Panc1 (cell line): Measurements from ENCODE around the gene BTRC. TPM values are rescaled to one million over a fixed set of nuclear protein-coding genes. Genes with fewer than 3 reads are reported as not detected.

Experiments
- ATAC-seq: fragments of 200-7000 bp; cut with Tn5 transposase; 2 replicates; pipeline ENCODE4 v1.9.1; 2020; ENCODE audit warnings: mild to moderate bottlenecking, moderate library complexity
- BruUV-seq: library from RNA; stranded (reverse); fragments of 400-500 nt; replicated peaks from 2 replicates; lab custom pipeline; 2021; lab: Mats Ljungman, UMichigan
- CTCF ChIA-PET: fragments of 300-600 bp; sonication (Branson Sonifier 250); formaldehyde crosslinking; loops from one replicate; lab custom pipeline; 2022; ENCODE audit warnings: antibody characterized with exemption; lab: Charles Lee
- POLR2A ChIA-PET: fragments of 300-600 bp; sonication (Branson Sonifier 250); formaldehyde crosslinking; loops from one replicate; lab custom pipeline; 2022; ENCODE audit warnings: antibody characterized with exemption; lab: Charles Lee
- DNase-seq: peaks from one replicate; pipeline ENCODE4 v3.0.0-alpha.2; 2010; ENCODE audit warnings: low read depth, low spot score
- H3K27ac ChIP-seq: 2 replicates; pipeline ENCODE4 v1.5.1; 2011; ENCODE audit warnings: mild to moderate bottlenecking, low read length, inconsistent platforms
- H3K27me3 ChIP-seq: fragments of 200-500 bp; sonication (Bioruptor generic); 2 replicates; pipeline ENCODE4 v1.6.0; 2014; ENCODE audit warnings: low read length, inconsistent platforms; ENCODE audit not compliant: control insufficient read depth, insufficient read depth
- H3K36me3 ChIP-seq: fragments of 200-500 bp; sonication (Bioruptor generic); 2 replicates; pipeline ENCODE4 v1.5.1; 2014; ENCODE audit warnings: inconsistent platforms, mild to moderate bottlenecking, low read length, moderate library complexity; ENCODE audit not compliant: control insufficient read depth, insufficient read depth
- H3K4me1 ChIP-seq: 2 replicates; pipeline ENCODE4 v1.5.1; 2011; ENCODE audit warnings: inconsistent platforms, mild to moderate bottlenecking, low read length, moderate library complexity; ENCODE audit not compliant: control insufficient read depth, insufficient read depth
- H3K4me3 ChIP-seq, 2 experiments: 2 replicates each; pipeline ENCODE4 v1.5.1; 2011 to 2012; ENCODE audit warnings: low read depth in 2 of 2, low read length in 2 of 2, mild to moderate bottlenecking in 2 of 2, inconsistent platforms in 1 of 2, moderate library complexity in 1 of 2
- H3K9me3 ChIP-seq: fragments of 200-500 bp; sonication (Bioruptor generic); 2 replicates; pipeline ENCODE4 v1.5.1; 2014; ENCODE audit warnings: low read depth, mild to moderate bottlenecking, inconsistent platforms, low read length, moderate library complexity; ENCODE audit not compliant: control insufficient read depth, insufficient read depth
- CTCF ChIP-seq: fragments of 450-650 bp; IDR thresholded peaks from 2 replicates; pipeline ENCODE4 v1.5.1; 2017; ENCODE audit warnings: mild to moderate bottlenecking
- POLR2AphosphoS5 ChIP-seq: IDR thresholded peaks from 2 replicates; pipeline ENCODE4 v1.6.1; 2012; ENCODE audit warnings: mild to moderate bottlenecking, low read depth, low read length, moderate library complexity
- REST ChIP-seq, 2 experiments: IDR thresholded peaks; 2 replicates each; pipeline ENCODE4 v1.6.1; 2011 to 2012; ENCODE audit warnings: low read depth in 2 of 2, control low read depth in 1 of 2, low read length in 1 of 2, mild to moderate bottlenecking in 1 of 2, moderate library complexity in 1 of 2; ENCODE audit not compliant: insufficient read depth in 1 of 2
- SIN3A ChIP-seq: IDR thresholded peaks from 2 replicates; pipeline ENCODE4 v1.6.1; 2012; ENCODE audit warnings: low read depth, mild to moderate bottlenecking, low read length, moderate library complexity, borderline replicate concordance; ENCODE audit not compliant: insufficient read depth
- TCF7L2 ChIP-seq: IDR thresholded peaks from 2 replicates; pipeline ENCODE4 v1.6.1; 2011; ENCODE audit warnings: mild to moderate bottlenecking, low read depth, low read length, inconsistent platforms
- in situ Hi-C: cut with HindIII; loops from 2 replicates; pipeline ENCODE4 v1.10.0; 2016; ENCODE audit warnings: low sequenced_read_pairs, low pct_unique_long_range_greater_than_20kb
- intact Hi-C: fragments of 100-400 bp; cut with micrococcal nuclease; formaldehyde crosslinking; loops from one replicate; pipeline ENCODE4 v1.10.0; 2022; ENCODE audit not compliant: unreplicated experiment
- total RNA-seq: library from RNA; stranded (reverse); gene quantifications from one replicate; pipeline ENCODE4 v1.2.1, GENCODE V29; 2021; ENCODE audit not compliant: unreplicated experiment

The BTRC gene
- total RNA-seq, 1 experiment from 2014 or later = 22.1 TPM

GRCh38 chr10:101484175-101484745 lies 130.3 kb downstream of the BTRC start:
- CTCF ChIA-PET = no interaction called here
- intact Hi-C loops = no loop called here
- no peaks in the 10 kb centered on the region for H3K36me3 ChIP-seq

GRCh38 chr10:101485207-101485606 lies 131.2 kb downstream of the BTRC start:
- Histone ChIP-seq H3K27ac (no peak overlapping the region), H3K4me1 (no peaks in the 10 kb centered on the region), H3K36me3 (no peaks in the 10 kb centered on the region), H3K4me3 (no peak overlapping the region), H3K9me3 (no peaks in the 10 kb centered on the region), H3K27me3 (no peaks in the 10 kb centered on the region)
- intact Hi-C loops (no loop called here), in situ Hi-C loops (no loop called here)
- TF ChIP-seq SIN3A = no peak
- no peak for TF ChIP-seq TCF7L2
- TF ChIP-seq CTCF = no peak
- TF ChIP-seq POLR2AphosphoS5 = no peak
- ChIA-PET CTCF (interaction anchor here (0.7 kb wide), 2 partner anchors 117 to 1138 kb away, joined by 3 read pairs; partner anchors contain the start of gene SCD), POLR2A (interaction anchor here (0.7 kb wide), 1 partner anchor 110 kb away, joined by 6 read pairs; no protein-coding TSS in a partner anchor)
- ATAC-seq (no peak), DNase-seq (no peak)
- BruUV-seq = no TSS peak

More at GRCh38 chr10:101484175-101484745, 130.3 kb downstream of the BTRC start:
- TF ChIP-seq SIN3A (no peak), REST (IDR thresholded peaks at IDR 0.05; ENCODE audit: insufficient read depth in 1 of 2, low read depth in 2 of 2, low read length in 1 of 2) (no peak), POLR2AphosphoS5 (no peak), CTCF (no peak), TCF7L2 (no peak)
- in situ Hi-C loops = no loop called here
- Histone ChIP-seq H3K4me3 (no peak overlapping the region), H3K27ac (no peak overlapping the region), H3K4me1 (no peaks in the 10 kb centered on the region), H3K27me3 (no peaks in the 10 kb centered on the region), H3K9me3 (no peaks in the 10 kb centered on the region)
- no TSS peak for BruUV-seq
- POLR2A ChIA-PET = no interaction called here
- no peak for ATAC-seq
- DNase-seq = no peak
